ENCODE data around the gene PRICKLE2. TPM values are rescaled to one million over a fixed set of nuclear protein-coding genes. Genes with fewer than 3 reads are reported as not detected.

PRICKLE2 gene
- total and polyA plus RNA-seq, 10 of the 15 experiments (the other 5 are each of a cell fraction or from before 2014, with no cell fraction given) = 0.11 to 2.6 (median 0.69) TPM

DNA sequence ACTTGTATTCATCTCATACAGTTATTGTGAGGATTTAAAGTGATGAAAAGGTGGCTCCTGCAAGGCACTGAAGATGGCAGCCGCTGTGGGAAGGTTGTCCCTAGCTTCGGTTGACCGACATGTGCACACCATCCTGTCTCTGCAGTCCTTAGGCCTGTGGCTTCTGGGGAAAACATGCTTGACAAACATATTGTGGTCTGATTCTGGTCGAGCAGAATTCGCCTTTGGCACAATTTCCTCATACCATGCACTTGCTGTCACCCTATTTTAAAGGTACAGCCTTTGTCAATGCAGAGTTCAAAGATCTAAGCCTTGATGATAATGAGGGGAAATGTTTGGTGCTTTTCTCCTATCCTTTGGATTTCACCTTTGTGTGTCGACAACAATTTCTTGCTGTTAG lies 50.9 kb downstream of the PRICKLE2 start:
- Histone ChIP-seq H3K9me3 (replicated peaks; ENCODE audit: control insufficient read depth, insufficient read depth, low read length) (no peaks in the 10 kb centered on the region; the same call in 2 of the 3 replicates), H3K36me3 (ENCODE audit: control insufficient read depth in 2 of 2, insufficient read depth in 2 of 2, low read length in 1 of 2) (no peaks in the 10 kb centered on the region), H3K4me2 (ENCODE audit: control insufficient read depth, insufficient read depth) (no peak overlapping the region), H3K4me1 (ENCODE audit: control insufficient read depth, insufficient read depth, low read length) (no peaks in the 10 kb centered on the region), H3K27me3 (replicated peaks in 1 of 2; ENCODE audit: control insufficient read depth in 2 of 2, insufficient read depth in 2 of 2, low read length in 1 of 2) (no peaks in the 10 kb centered on the region), H3K79me2 (ENCODE audit: control insufficient read depth, insufficient read depth, low read length) (no peaks in the 10 kb centered on the region), H2AFZ (ENCODE audit: control insufficient read depth, low read depth, low read length) (no peak overlapping the region), H3K4me3 (no peak overlapping the region), H3K9ac (ENCODE audit: control insufficient read depth, insufficient read depth, low read length) (no peak overlapping the region), H3K27ac (ENCODE audit: control insufficient read depth, insufficient read depth) (no peak overlapping the region), H4K20me1 (ENCODE audit: control insufficient read depth, insufficient read depth) (no peaks in the 10 kb centered on the region)
- in situ Hi-C loops (cut with MboI) (no loop called here), intact Hi-C loops (cut with micrococcal nuclease; ENCODE audit: unreplicated experiment) (no loop called here)
- ATAC-seq (no peak), FAIRE-seq (no peak), DNase-seq (ENCODE audit: low read depth, low spot score) (no peak)
- ChIA-PET POLR2A (no interaction called here), CTCF (interaction anchor here (1.9 kb wide), 1 partner anchor 12 kb away, joined by 8 read pairs; no protein-coding TSS in a partner anchor), SMC1A (ENCODE audit: uncharacterized antibody, unreplicated experiment) (interaction anchor here (1.0 to 2.2 kb wide), 2 partner anchors 12 to 42 kb away, joined by 4 to 8 read pairs; no protein-coding TSS in a partner anchor), RAD21 (ENCODE audit: unreplicated experiment) (interaction anchor here (1.8 kb wide), 1 partner anchor 11 kb away, joined by 6 read pairs; no protein-coding TSS in a partner anchor)
- BruUV-seq (replicated peaks) = no TSS peak
- WGBS (ENCODE audit: insufficient coverage, insufficient replicate concordance, low lambda C conversion rate, missing lambda C conversion rate) = 37% methylated on average over 6 of the region's 6 CpGs
- no peak for TF ChIP-seq RCOR1 (conservative IDR thresholded peaks at IDR 0.05; ENCODE audit: low read depth, low read length)
- TF ChIP-seq POLR2AphosphoS5 (IDR thresholded peaks at IDR 0.05; ENCODE audit: low read length) = no peak
- TF ChIP-seq PAX5 (IDR thresholded peaks at IDR 0.05; ENCODE audit: borderline replicate concordance, low read depth, low read length) = no peak
- no peak for TF ChIP-seq MEF2A (IDR thresholded peaks at IDR 0.05; ENCODE audit: insufficient read depth, low read depth, low read length)
- no peak for TF ChIP-seq SRF (IDR thresholded peaks at IDR 0.05; ENCODE audit: low read depth in 2 of 2, low read length in 2 of 2)
- TF ChIP-seq KDM1A (IDR thresholded peaks at IDR 0.05; ENCODE audit: borderline replicate concordance) = no peak
- no peak for TF ChIP-seq ZNF207 (IDR thresholded peaks at IDR 0.05; ENCODE audit: borderline replicate concordance)
- no peak for TF ChIP-seq E4F1 (IDR thresholded peaks at IDR 0.05; ENCODE audit: borderline replicate concordance, partially characterized antibody)
- TF ChIP-seq SP1 (IDR thresholded peaks at IDR 0.05; ENCODE audit: low read depth, low read length) = no peak
- TF ChIP-seq, protein P1, sequence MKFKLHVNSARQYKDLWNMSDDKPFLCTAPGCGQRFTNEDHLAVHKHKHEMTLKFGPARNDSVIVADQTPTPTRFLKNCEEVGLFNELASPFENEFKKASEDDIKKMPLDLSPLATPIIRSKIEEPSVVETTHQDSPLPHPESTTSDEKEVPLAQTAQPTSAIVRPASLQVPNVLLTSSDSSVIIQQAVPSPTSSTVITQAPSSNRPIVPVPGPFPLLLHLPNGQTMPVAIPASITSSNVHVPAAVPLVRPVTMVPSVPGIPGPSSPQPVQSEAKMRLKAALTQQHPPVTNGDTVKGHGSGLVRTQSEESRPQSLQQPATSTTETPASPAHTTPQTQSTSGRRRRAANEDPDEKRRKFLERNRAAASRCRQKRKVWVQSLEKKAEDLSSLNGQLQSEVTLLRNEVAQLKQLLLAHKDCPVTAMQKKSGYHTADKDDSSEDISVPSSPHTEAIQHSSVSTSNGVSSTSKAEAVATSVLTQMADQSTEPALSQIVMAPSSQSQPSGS (IDR thresholded peaks at IDR 0.05; ENCODE audit: low read length) = no peak
- TF ChIP-seq POLR2AphosphoS2 (IDR thresholded peaks at IDR 0.05; ENCODE audit: low read depth, low read length) = no peak
- no peak for TF ChIP-seq ZNF687 (IDR thresholded peaks at IDR 0.05)
- TF ChIP-seq POU2F2 (IDR thresholded peaks at IDR 0.05; ENCODE audit: borderline replicate concordance, low read depth, low read length) = no peak

Data from GM12878 (cell line).